BLaER1 (cell line): ENCODE measurements around the gene GAL3ST1.
"Not testable (repeated sequence)": the region's sequence is repeated elsewhere in the genome, so short reads cannot be mapped to it uniquely, and the experiment has no call there.

Experiments used
- H3K27ac ChIP-seq: shearing (Covaris generic); formaldehyde crosslinking; 2 replicates; pipeline ENCODE4 v1.8.1; 2022
- H3K27me3 ChIP-seq: shearing (Covaris generic); formaldehyde crosslinking; 2 replicates; pipeline ENCODE4 v1.8.1; 2022
- H3K36me3 ChIP-seq: shearing (Covaris generic); formaldehyde crosslinking; 2 replicates; pipeline ENCODE4 v1.8.1; 2022
- H3K4me1 ChIP-seq: shearing (Covaris generic); formaldehyde crosslinking; 2 replicates; pipeline ENCODE4 v1.8.1; 2022
- H3K4me2 ChIP-seq: shearing (Covaris generic); formaldehyde crosslinking; 2 replicates; pipeline ENCODE4 v1.8.1; 2022
- H3K4me3 ChIP-seq: shearing (Covaris generic); formaldehyde crosslinking; 2 replicates; pipeline ENCODE4 v1.8.1; 2022
- H3K9ac ChIP-seq: shearing (Covaris generic); formaldehyde crosslinking; 2 replicates; pipeline ENCODE4 v1.8.1; 2022
- H3K9me3 ChIP-seq: shearing (Covaris generic); formaldehyde crosslinking; 2 replicates; pipeline ENCODE4 v1.8.1; 2022
- H4K20me1 ChIP-seq: shearing (Covaris generic); formaldehyde crosslinking; 2 replicates; pipeline ENCODE4 v1.8.1; 2022
- Cebpa-rat ChIP-seq: shearing (Covaris generic); IDR thresholded peaks from 2 replicates; pipeline ENCODE4 v1.8.1; 2022

GAL3ST1 gene

DNA sequence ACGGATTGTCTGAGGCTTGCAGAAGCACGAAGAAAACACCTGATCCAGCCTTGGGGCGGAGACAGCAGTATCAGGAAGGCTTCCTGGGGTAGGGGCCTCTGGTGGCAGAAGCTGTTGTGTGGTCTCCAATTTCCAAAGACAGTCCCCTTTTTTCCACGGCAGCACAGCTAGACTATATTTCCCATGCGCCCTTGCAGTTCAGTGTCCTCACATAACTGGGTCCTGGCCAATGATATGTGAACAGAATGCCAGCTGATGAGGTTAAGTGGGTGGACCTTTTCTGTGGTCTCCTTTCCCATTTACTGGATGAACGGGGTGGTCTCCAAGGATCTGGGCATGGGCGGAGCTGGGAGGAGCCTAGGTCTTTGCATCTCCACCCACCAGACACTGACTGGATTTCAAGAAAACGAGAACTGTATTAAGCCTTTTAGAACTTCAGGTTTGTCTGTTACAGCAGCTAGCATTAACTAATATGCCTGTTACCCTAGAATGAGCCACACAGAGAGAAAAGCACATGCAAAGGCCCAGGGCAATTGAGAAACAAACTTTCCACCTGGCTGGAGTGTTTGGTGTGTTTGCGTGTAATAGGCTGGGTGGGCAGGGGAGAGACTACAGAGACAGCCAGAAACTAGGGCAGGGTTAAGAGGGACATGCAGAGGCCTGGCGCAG lies 6.2 kb downstream of the GAL3ST1 start:
- no peaks in the 10 kb centered on the region for H3K27me3 ChIP-seq
- TF ChIP-seq Cebpa-rat: no peak
- no peak overlapping the region for H3K27ac ChIP-seq
- no peaks in the 10 kb centered on the region for H3K36me3 ChIP-seq
- no peak overlapping the region for H3K4me3 ChIP-seq
- peaks cover 10% of the 10 kb centered on the region for H4K20me1 ChIP-seq
- no peaks in the 10 kb centered on the region for H3K4me1 ChIP-seq
- H3K9me3 ChIP-seq: no peaks in the 10 kb centered on the region
- no peak overlapping the region for H3K4me2 ChIP-seq
- no peak overlapping the region for H3K9ac ChIP-seq

DNA sequence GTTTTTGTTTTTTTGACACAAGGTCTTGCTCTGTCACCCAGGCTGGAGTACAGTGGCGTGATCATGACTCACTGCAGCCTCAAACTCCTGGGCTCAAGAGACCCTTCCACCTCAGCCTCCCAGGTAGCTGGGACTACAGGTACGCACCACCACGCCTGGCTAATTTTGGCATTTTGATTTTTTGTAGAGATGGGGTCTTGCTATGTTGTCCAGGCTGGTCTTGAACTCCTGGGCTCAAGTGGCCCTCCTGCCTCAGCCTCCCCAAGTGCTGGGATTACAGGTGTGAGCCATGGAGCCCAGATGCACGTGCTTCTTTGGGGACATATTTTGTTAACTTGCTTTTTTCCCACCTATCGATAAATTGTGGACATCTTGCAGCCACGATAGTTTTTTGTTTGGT lies 7.2 kb downstream of the GAL3ST1 start:
- H3K27ac ChIP-seq, H3K36me3 ChIP-seq, H3K4me3 ChIP-seq, H3K9me3 ChIP-seq, H3K4me2 ChIP-seq, H3K27me3 ChIP-seq, H3K9ac ChIP-seq, H3K4me1 ChIP-seq, H4K20me1 ChIP-seq: not testable (repeated sequence)

DNA sequence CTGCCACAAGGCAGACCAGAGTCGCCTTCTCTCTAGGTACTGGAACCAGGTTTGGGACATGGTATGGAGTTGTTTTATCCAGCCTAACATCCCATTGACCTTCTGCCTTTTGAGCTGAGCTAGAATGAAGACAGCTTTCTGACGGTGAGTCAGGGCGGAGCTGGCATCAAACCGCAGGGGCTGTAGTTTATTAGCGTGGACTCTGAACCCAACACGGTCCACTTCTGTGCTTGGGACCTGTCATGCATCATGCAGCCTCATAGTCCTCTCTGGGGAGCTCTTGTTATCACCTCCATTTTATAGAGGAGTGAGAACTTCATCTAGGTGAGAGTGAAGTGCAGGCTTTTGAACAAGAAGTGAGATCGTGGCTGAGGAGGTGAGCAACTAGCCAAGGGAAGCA lies 8.3 kb downstream of the GAL3ST1 start:
- H3K4me2 ChIP-seq: no peak overlapping the region
- H3K27ac ChIP-seq: no peak overlapping the region
- no peaks in the 10 kb centered on the region for H3K4me1 ChIP-seq
- no peaks in the 10 kb centered on the region for H3K9me3 ChIP-seq
- no peaks in the 10 kb centered on the region for H3K27me3 ChIP-seq
- H3K4me3 ChIP-seq: no peak overlapping the region
- H4K20me1 ChIP-seq: no peaks in the 10 kb centered on the region
- TF ChIP-seq Cebpa-rat: no peak
- H3K9ac ChIP-seq: no peak overlapping the region
- no peaks in the 10 kb centered on the region for H3K36me3 ChIP-seq

DNA sequence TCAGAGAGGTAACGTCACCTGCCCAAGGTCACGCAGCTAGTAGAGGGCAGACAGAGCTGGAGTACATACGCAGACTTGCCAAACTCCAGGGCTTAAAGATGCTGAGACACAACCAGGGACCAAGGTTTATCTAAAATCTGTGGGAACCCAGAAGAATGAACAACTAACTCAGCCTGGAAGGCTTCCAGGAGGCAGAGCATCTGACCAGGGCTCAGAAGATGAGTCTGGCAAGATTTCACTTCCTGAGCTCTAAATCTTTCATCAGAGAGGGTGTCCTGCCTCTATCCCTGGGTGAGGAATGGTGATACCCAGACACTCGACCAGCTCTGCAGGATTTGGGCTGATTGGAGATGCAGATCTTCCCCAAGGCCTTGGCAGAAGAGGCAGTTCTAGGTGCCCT lies 9.1 kb downstream of the GAL3ST1 start:
- Histone ChIP-seq H3K4me1 (no peaks in the 10 kb centered on the region), H4K20me1 (no peaks in the 10 kb centered on the region), H3K36me3 (no peaks in the 10 kb centered on the region), H3K27ac (no peak overlapping the region), H3K4me3 (no peak overlapping the region), H3K4me2 (no peak overlapping the region), H3K9ac (no peak overlapping the region), H3K27me3 (no peaks in the 10 kb centered on the region), H3K9me3 (no peaks in the 10 kb centered on the region)
- TF ChIP-seq Cebpa-rat: no peak

DNA sequence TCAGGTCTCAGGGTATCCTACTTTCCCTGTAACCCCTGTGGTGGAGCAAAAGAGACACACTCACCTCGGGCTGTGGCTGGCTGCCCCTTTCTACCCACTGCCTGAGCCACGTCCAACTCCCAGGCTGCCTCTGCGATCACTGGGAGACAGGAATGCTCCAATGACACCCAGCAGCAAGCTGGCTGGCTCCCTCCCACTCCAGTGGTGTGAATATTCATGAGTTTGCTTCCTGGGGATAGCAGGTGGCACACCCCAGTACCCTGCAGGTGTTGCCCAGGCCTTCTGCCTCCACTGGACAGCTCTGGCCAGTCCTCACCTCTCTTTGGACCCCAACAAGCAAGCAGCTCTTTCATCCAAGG lies 9.7 kb downstream of the GAL3ST1 start:
- Histone ChIP-seq H3K27me3 (no peaks in the 10 kb centered on the region), H3K36me3 (no peaks in the 10 kb centered on the region), H4K20me1 (no peaks in the 10 kb centered on the region), H3K9ac (no peak overlapping the region), H3K4me2 (no peak overlapping the region), H3K27ac (no peak overlapping the region), H3K9me3 (no peaks in the 10 kb centered on the region), H3K4me3 (no peak overlapping the region), H3K4me1 (no peaks in the 10 kb centered on the region)
- no peak for TF ChIP-seq Cebpa-rat

DNA sequence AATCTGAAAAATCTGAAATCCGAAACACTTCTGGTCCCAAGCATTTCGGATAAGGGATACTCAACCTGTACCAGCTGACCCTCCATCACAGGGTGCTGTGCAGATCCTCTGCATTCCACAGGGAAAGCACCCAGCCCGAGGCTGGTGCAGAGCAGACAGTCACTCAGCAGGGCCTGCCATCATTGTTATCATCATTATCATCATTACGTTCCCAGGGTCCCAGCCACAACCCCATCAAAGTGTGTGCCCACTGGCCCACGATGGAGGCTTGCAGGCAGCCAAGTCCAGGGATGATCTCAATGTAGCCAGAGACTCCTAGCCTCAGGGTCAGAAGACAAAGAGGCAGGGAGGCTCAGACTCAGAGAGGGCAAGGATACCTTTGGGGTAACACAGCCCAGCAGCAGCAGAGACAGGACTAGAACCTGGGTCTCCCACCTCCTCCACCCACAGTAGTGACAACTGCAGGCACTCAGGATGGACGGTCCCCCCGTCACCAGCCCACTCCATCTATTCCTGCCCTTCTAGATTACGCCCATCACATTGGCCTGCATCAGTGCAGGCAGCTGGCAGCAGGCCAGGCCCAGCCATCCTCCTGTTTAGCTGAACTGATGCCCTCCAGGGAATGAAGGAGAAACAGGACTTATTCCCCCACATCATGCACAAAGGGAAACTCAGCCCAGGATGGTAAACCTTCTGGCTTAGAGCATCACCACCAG lies 10.3 kb downstream of the GAL3ST1 start:
- Histone ChIP-seq H3K4me1 (no peaks in the 10 kb centered on the region), H3K4me2 (no peak overlapping the region), H3K27me3 (no peaks in the 10 kb centered on the region), H3K9ac (no peak overlapping the region), H4K20me1 (no peaks in the 10 kb centered on the region), H3K9me3 (no peaks in the 10 kb centered on the region), H3K36me3 (no peaks in the 10 kb centered on the region), H3K4me3 (no peak overlapping the region), H3K27ac (no peak overlapping the region)
- no peak for TF ChIP-seq Cebpa-rat

DNA sequence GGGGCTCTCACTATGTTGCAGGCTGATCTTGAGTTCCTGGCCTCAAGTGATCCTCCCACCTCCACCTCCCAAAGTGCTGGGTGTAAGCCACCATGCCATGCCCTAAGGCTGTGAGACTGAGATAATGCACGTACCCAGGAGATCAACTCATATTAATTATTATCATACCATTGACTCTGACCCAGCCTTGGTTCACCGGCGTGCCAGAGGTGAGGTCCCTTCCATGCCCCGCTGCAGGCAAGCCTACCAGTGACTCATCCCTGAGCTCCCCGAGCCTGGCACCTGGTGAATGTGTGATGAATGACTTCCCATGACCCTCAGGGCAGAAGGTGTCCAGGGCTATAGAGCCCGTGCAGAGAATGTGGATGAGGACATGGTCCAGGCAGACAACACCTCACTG lies 12.1 kb downstream of the GAL3ST1 start:
- no peak overlapping the region for H3K27ac ChIP-seq

DNA sequence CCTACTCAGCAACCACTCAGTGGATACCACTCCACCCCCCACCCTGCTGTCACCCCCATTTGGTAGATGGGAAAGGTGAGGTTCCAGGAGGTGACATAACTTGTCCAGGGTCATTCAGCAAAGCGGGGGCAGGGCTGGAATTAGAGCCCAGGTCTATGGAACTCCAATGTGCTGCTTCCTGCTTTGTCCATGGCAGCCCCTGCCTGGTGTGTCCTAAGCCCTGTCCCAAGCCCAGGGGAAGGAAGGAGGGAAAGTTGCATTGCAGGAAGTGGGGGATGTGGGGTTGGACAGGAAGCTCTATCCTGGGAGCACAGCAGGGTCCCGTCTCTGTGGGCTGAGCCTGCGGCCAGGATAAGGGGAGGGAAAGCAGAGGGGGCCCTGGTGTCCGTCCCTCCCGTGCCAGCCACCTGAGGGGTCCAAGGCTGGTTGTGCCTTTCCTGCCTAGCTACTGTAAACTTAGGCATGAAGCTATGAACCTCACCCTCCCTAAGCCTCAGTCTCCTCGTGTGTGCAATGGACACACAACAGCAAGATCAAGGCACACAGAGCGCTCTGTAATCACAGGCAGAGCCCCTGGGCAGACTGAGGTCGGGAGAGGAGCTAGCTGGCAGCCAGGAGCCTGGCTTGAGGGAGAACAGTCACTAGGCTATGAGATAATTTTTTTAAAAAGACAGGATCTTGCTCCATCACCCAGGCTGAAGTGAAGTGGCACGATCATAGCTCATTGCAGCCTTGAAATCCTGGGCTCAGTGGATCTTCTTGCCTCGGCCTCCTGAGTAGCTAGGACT lies 12.9 kb downstream of the GAL3ST1 start:
- Histone ChIP-seq H4K20me1 (no peaks in the 10 kb centered on the region), H3K27ac (no peak overlapping the region)
- TF ChIP-seq Cebpa-rat: no peak

More for the DNA sequence above, 12.1 kb downstream of the GAL3ST1 start:
- no peak for TF ChIP-seq Cebpa-rat
- no peaks in the 10 kb centered on the region for H4K20me1 ChIP-seq
- no peak overlapping the region for H3K4me2 ChIP-seq
- no peak overlapping the region for H3K9ac ChIP-seq
- no peaks in the 10 kb centered on the region for H3K9me3 ChIP-seq
- H3K4me3 ChIP-seq: no peak overlapping the region
- no peaks in the 10 kb centered on the region for H3K36me3 ChIP-seq
- H3K4me1 ChIP-seq: no peaks in the 10 kb centered on the region
- H3K27me3 ChIP-seq: no peaks in the 10 kb centered on the region

DNA sequence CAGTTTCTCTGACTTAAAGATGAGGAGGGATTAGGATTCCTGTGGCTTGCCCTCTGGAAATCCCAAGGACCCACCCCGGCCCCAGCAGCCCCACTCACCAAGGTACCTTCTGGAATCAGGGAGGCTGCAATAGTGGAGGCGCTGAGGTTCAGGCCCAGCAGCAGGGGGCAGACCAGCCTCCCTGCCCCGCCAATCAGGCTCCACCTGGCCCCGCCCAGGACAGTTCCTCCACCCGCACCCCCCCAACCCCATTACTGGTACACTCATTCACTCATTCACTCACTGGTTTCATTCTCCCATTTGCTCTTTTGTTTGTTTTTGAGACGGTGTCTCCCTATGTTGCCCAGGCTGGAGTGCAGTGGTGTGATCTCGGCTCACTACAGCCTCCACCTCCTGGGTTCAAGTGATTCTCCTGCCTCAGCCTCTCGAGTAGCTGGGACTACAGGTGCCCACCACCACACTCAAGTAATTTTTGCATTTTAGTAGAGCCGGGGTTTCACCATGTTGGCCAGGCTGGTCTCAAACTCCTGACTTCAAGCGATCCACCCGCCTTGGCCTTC lies 13.7 kb downstream of the GAL3ST1 start:
- not testable (repeated sequence) for H3K4me3 ChIP-seq, H3K9ac ChIP-seq, H3K4me2 ChIP-seq, H3K27ac ChIP-seq, H3K27me3 ChIP-seq, H3K4me1 ChIP-seq, H4K20me1 ChIP-seq, H3K9me3 ChIP-seq, H3K36me3 ChIP-seq

More for the DNA sequence above, 12.9 kb downstream of the GAL3ST1 start:
- H3K4me2 ChIP-seq: no peak overlapping the region
- no peak overlapping the region for H3K9ac ChIP-seq
- no peaks in the 10 kb centered on the region for H3K36me3 ChIP-seq
- H3K9me3 ChIP-seq: no peaks in the 10 kb centered on the region
- H3K27me3 ChIP-seq: no peaks in the 10 kb centered on the region
- no peak overlapping the region for H3K4me3 ChIP-seq
- no peaks in the 10 kb centered on the region for H3K4me1 ChIP-seq

DNA sequence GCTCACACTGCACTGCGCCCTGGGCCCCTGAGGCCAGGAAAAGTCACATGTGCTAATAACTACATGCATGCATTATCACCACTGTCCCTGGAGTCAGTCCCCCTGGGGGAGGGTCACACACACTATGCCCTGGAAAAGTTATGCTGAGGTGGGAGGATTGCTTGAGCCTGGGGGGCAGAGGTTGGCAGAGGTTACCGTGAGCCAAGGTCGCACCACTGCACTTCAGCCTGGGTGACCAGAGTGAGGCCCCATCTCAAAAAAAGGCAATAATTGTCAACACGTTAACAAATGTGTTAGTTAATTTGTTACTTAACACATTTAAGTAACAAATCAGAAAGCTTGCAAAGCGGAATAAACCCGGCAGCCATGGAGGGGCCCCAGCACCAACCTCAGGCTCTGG lies 14.6 kb downstream of the GAL3ST1 start:
- TF ChIP-seq Cebpa-rat: no peak
- H3K27ac ChIP-seq: no peak overlapping the region

More for the DNA sequence above, 14.6 kb downstream of the GAL3ST1 start:
- Histone ChIP-seq H3K27me3 (no peaks in the 10 kb centered on the region), H3K4me3 (no peak overlapping the region), H4K20me1 (no peaks in the 10 kb centered on the region), H3K4me2 (no peak overlapping the region), H3K36me3 (no peaks in the 10 kb centered on the region), H3K9ac (no peak overlapping the region), H3K9me3 (no peaks in the 10 kb centered on the region), H3K4me1 (no peaks in the 10 kb centered on the region)
